Activated gamma-delta T cell (primary cell): ENCODE results near the gene CD109.
"Not testable (repeated sequence)": the region's sequence is repeated elsewhere in the genome, so short reads cannot be mapped to it uniquely, and the experiment has no call there.

Experiments used
- DNase-seq: peaks from one replicate; lab custom pipeline; 2025; lab: John Stamatoyannopoulos, UW

Gene CD109

DNA sequence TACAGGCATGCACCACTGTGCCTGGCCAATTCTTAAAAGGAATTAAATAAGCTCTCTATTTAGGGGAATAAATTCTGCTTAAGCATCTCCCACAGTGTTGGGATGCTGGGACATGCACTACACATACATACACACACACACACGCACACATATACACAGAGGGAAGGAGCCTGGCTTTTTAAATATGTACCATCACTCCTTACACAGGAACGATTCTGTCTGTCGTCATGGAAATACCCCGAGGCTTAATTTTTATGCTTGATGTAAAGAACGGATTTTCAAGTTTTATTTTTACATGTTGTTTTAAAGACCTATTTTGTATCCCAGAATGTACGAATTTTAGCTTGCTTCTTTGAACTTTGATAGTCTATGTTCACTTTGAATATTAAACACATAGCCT is 95.3 kb downstream of the CD109 start:
- no peak for DNase-seq

DNA sequence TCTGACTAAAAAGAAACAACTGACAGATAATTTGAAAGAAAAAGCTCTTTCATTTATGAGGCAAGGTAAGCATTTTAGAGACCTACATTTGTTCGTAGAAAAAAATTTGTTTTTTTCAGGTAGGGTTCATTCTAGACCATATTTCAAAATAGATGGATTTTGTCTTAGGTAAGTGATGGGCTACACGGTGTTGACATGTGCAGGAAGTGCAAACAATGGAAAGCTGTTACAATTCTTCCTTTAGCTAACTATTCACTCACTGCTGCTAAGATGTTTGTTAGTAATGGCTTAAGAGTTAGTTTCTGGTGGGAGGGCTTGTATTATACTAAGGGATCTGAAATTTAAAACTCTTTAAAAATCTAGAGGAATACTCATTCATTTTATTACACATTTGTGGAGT is 96.7 kb downstream of the CD109 start:
- DNase-seq, result no peak

DNA sequence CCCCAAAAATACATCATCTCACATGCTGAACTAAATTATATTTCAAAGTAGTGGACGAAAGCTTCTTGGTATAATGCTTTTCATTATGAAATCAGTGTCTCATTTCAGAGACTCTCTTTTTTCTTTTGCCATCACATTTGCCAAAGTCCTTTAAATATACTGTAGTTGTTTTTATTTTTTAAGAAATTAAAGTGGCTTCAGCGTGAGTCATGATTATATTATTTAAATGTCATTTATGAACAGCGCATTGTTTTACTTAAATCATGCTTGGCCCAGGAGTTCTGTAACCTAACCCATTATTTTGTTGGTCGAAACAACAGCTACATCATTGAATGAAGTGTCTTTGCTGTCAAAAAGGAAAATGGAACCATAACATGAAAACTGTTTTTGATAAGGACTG is 100.9 kb downstream of the CD109 start:
- no peak for DNase-seq

DNA sequence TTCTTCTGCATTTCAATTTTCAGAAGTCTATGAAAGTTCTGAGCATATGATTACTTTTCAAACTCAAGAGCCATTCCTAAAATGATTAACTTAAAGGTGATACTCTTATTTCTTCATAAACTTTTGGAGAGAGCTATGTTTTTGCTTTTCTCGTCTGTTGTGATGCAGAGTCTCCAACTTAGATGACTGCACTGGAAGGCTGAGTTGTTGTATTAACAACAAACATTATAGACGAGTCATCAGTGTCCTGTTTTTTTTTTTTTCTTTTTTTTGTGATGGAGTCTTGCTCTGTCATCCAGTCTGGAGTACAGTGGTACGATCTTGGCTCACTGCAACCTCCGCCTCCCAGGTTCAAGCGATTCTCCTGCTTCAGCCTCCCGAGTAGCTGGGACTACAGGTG is 101.9 kb downstream of the CD109 start:
- DNase-seq, result no peak

DNA sequence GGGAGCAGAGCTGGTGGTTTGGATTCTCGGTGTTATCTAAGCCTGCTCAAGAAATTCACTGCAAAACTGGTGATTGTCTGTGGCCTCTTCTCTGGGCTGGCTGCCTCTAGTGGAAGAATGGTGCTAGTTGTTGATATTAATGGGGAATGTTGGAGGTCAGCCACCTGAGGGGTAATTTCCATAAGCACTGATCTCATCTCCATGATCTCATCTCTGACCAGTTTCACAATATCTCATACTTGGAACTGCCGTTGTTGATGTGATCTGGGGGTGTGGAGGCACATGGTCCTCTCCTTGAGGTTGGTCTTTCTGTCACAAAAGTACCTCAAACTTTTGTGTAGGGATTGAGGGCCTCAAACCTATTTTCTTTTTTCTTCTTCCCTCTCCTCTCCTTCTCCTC is 102.6 kb downstream of the CD109 start:
- no peak for DNase-seq

DNA sequence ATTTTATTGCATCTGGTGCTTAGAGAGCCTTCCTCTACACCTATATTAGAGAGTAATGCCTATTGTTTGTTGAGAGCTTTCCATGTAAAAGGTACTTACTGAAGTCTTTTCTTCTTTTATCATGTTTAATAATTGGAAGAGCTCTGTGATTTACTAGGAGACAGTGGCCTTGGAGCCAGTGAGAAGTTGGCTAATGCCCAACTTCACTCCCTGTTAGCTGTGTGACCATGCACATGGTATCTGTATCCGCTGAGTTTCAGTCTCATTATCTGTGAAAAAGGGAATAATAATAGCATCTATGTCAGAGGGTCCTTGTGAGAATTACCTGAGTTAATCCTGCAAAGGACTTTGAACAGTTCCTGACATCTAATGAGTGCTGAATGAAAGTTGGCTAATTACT is 105.0 kb downstream of the CD109 start:
- DNase-seq, result no peak

DNA sequence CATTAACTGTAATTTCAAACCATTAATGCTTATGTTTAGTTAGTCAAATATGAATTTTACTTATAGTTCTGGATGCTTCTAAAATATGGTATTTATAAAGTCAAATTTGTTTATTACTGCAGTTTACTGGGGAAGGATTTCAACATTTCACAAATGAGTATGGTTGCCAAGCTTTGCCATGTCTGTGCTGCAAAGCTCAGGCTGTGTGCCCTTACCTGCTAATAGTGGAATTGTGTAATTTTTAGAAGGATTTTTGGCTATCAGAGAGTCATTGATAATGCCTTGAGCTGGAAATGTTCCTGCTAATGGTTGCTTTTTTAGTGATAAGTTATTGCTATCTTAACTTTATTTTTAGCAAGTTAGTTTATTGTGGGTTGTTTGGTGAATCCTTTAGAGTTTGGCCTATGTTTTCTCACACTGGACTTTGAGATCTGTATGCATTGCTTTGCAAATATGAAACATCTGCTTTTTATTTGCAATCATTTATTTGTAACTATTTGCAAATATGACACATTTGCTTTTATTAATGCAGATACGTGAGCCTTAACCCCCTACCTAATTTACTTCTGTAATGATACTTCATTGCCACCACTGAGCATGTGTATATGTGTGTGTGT is 105.8 kb downstream of the CD109 start:
- DNase-seq, result no peak

DNA sequence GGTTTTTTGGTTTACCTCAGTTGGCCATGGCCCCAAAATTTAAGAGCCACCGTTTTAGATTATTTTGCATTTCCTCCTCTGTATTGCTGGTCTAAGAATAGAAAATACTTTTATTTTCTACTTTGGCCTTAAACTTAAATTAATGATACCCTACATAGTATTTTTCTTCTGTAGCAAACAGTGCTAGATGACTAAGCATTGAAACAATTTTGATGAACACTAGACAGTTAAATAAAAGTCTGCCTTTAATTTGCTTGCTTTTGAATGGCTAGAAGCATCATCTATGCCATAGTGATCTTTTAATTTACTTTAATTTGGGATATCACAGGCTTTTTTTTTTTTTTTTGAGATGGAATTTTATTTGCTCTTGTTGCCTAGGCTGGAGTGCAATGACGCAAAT is 106.4 kb downstream of the CD109 start:
- no peak for DNase-seq

DNA sequence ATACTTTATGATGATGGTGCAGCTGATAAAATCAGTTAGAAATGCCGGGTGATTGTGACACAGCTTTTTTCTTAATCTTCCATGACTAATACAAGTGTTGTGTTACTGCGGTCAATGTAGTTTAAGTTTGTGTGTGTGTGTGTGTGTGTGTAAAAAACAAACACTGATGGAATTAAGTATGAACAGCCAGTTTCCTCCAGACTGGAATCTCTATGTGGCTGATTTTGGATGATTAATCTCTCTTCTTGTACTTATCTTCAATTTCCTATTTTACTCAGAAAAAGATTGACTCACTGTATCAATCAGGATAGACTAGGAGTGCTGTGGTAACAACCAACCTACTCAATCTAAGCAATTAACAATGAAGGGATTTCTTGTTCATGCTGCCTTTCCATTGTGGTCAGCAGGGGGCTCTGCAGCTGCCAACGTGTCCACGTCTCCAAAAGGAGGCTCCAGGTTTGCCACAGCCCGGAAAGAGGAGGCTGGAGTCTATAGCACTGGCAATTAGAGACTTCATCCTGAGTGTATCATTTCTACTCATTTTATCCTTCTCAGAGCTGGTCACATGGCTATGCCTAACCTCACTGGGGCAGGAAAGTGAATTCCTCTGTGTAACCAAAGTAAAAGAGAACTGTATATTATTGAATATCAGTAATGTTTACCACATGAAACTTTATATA is 107.7 kb downstream of the CD109 start:
- no peak for DNase-seq

DNA sequence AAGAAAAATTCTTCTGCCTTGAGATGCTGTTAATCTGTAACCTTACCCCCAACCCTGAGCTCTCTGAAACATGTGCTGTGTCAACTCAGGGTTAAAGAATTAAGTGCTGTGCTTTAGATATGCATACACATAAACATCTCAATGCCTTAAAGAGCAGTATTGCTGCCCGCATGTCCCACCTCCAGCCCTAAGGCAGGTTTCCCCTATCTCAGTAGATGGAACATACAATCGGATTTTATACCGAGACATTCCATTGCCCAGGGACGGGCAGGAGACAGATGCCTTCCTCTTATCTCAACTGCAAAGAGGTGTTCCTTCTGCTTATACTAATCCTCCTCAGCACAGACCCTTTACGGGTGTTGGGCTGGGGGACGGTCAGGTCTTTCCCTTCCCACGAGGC is 109.2 kb downstream of the CD109 start:
- not testable (repeated sequence) for DNase-seq

DNA sequence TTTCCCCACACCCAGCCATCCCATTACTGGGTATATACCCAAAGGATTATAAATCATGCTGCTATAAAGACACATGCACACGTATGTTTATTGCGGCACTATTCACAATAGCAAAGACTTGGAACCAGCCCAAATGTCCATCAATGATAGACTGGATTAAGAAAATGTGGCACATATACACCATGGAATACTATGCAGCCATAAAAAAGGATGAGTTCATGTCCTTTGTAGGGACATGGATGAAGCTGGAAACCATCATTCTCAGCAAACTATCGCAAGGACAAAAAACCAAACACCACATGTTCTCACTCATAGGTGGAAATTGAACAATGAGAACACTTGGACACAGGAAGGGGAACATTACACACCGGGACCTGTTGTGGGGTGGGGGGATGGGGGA is 110.0 kb downstream of the CD109 start:
- not testable (repeated sequence) for DNase-seq

DNA sequence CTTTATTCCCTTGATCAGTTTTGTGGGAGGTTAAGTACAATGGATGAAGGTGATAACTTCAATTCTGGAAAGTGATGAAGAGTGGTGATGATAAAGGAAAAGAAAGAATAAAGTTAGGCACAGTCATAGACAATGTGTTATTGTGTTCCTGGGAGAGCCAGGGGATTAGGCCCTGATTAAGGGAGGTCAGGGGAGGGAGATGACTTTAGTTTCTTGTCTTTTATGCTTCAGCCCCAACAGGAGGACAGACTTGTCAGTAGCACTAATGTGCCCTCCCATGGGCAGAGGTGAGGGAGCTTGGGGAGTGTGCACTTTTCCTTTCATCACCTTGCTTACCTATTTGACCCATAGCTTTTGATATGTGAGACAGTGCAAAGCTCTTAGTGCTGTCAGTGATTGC is 115.7 kb downstream of the CD109 start:
- no peak for DNase-seq

DNA sequence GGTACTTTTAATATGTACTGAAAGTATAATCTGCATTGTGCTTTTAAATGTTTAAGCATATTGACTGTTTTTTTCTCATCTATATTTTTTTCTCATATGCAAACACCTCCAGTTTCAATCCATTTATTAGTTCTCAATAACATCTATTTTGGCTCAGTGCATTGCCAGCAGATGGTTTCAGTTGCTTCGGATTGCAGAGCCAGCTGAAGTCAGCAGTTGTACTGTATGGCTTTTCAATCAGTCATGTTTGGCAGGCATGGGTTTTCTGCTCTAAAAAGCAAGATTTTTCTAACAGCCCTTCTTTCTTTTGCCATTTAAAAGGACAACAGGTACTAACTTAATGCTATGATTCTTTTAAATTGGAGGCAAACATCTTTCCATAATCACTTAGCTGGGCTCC is 121.2 kb downstream of the CD109 start:
- DNase-seq, result no peak

DNA sequence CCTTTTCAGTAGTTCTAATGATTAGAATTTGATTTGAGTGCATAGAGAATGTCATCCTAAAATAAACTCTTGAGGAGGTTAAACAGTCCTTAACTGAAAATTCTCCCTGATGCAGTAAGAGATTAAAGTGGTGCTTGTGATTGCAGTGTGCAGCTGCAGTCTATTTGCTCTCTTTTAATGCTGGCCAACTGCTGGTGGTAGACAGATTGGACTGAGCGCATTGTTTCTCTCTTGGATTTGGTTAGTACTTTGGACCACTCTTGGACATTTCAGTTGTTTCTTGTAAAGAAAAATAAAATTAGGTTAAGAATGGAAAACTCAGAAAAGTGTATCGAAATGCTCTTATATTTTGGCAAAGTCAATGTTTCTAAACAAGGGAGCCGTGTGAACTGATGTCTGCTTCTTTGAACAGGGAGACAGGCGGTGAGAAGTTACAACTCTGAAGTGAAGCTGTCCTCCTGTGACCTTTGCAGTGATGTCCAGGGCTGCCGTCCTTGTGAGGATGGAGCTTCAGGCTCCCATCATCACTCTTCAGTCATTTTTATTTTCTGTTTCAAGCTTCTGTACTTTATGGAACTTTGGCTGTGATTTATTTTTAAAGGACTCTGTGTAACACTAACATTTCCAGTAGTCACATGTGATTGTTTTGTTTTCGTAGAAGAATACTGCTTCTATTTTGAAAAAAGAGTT is 127.2 kb downstream of the CD109 start:
- no peak for DNase-seq

DNA sequence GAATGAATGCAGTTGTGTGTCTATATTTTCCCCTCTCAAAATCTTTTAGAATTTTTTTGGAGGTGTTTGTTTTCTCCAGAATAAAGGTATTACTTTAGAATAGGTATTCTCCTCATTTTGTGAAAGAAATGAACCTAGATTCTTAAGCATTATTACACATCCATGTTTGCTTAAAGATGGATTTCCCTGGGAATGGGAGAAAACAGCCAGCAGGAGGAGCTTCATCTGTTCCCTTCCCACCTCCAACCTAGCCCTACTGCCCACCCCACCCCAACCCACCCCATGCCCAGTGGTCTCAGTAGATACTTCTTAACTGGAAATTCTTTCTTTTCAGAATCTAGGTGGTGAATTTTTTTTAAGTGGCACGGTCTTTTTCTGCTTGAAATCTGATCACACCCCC is 127.8 kb downstream of the CD109 start:
- no peak for DNase-seq

DNA sequence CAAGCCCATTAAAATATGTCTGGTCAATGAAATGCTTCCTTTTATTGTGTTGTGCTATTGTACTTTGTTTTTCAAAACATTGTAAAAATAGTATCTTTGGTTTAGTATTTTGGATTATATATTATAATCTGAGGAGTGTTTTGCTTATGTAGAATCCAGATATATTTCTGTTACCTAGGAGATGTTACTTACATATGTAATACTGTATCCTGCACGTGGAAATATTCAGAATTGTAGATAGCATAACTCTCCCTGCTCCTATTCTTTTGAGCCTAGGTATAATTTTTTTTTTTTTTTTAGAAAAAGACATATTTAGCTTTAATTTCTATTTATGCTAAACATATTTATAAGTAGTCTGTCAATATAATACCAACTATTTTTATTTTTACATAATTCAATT is 130.6 kb downstream of the CD109 start:
- DNase-seq, result no peak

DNA sequence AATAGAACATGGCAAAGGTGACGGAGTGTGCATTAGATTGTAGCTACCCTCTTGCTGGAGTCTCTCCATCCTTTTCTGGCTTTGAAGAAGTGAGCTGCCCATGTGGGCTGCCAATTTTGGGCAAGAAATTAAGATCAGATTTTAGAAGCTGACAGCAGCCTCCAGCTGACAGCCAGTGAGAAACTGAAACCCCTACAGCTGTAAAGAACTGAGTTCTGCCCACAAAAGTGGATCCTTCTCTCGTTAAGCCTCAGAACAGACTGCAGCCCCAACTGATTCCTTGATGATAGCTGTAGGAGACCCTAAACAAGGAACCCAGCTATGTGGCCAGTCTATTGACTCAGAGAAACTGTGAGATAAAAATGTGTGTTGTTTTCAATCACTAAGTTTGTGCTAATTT is 134.1 kb downstream of the CD109 start:
- no peak for DNase-seq

DNA sequence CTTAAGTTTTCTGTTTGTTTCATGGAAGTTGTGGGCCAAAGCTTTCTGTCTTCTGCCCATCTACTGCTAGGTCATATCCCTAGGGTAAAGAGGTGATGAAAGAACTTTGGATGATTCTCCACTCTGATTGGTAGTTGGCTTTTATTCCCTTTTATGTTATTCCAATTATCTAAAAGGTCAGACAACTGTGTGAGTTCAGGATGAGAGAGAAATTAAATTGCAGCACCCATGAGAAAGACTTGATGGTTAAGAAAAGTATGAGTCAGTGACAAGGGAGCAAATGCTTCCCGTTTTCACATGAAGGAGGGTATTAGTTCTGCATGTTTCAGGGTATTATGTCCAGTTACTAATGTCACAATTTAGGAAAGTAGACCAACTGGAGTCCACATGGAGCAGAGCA is 136.3 kb downstream of the CD109 start:
- DNase-seq, result no peak

DNA sequence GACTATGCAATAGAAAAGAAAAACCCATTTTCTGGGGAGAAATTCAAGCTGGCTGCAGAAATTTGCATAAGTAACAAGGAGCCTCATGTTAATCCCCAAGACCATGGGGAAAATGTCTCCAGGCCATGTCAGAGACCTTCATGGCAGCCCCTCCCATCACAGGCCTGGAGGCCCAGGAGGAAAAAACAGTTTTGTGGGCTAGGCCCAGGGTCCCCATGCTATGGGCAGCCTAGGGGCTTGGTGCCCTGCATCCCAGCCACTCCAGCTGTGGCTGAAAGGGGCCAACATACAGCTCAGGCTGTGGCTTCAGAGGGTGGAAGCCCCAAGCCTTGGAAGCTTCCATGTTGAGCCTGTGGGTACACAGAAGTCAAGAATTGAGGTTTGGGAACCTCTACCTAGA is 148.7 kb downstream of the CD109 start:
- not testable (repeated sequence) for DNase-seq

DNA sequence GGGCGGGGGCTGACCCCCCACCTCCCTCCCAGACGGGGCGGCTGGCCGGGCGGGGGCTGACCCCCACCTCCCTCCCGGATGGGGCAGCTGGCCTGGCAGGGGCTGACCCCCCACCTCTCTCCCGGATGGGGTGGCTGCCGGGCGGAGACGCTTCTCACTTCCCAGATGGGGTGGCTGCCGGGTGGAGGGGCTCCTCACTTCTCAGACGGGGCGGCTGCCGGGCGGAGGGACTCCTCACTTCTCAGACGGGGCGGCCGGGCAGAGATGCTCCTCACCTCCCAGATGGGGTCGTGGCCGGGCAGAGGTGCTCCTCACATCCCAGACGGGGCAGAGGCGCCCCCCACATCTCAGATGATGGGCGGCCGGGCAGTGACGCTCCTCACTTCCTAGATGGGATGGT is 155.0 kb downstream of the CD109 start:
- DNase-seq, result not testable (repeated sequence)

DNA sequence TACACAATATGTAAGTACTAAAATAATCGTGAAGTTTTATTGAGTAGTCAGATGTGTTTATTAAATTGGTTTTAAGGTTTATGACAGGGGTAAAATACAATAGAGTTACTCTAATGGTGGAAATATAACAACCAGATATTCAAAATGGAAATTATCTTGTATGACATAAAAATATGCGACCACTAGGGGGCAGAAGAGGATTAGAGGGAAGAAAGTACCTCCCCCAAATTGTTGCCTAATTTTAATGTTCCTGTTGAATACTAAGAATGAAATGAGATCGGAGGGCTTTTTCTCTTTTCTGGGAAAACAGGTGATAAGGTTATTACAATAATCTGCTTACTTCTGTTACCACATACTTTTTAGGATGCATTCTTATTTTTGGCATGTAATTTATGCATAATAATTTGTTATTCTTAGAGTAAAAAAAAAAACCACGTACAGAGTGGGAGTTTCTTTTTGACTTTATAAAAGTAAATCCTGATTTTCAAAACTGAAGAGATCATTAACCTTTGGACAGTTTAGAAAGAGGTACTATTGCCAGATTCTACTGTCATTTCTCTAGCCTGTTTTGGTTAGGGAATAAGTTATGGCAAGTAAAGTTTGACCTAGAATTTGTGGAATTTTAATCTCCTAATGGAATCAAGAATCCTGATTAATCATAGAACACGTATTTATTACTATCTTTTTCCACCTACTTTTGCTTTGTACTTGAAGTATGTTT is 159.2 kb downstream of the CD109 start:
- no peak for DNase-seq

DNA sequence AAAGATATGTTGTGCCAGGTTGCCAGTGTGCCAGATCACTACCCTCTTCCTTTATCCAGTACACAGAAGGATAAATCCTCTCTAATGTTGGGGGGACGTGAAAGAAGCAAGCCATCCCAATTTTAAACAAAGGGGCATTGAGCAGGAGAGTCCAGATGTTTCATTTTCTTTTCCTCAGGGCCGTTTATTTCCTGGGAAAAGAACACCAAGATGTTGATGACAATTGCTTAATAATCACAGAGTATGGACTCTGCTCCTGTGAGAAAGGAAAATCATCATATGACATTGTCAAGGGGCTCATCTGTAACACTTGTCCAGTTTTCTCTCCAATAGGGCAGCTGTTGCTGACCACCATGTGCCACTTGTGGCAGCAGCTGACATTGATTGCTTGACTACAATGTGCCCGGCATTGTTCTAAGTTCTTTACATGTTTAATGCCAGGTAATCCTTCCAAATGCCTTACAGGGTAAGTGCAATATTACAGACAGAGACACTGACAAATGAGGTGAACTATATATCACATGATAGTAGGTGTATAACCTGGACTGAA is 161.4 kb downstream of the CD109 start:
- no peak for DNase-seq

DNA sequence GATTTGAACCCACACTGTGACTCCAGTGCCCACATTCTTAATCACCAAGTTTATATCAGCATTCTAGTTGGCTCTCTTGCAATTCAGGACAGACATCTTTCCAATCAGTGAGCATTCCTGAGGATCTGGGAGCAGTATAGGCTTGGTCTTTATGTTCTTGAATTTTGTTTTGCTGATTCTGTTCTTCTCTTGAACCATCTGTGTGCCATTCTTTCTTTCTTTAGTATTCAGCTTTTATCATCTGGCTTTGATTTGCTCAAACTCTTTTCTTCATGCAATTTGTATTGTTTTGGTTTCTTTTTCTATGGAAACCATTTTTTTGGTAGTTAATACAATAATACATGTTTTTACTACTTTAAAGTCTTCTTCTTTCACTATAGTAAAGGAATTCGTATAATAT is 162.4 kb downstream of the CD109 start:
- no peak for DNase-seq
